PFSK-1 (cell line): ENCODE data around the gene LSM14A.

Experiments used
- FOXP2 ChIP-seq: optimal IDR thresholded peaks from 2 replicates; pipeline ENCODE3; 2011; ENCODE audit warnings: borderline replicate concordance, control low read depth, inconsistent platforms; ENCODE audit not compliant: insufficient read depth; ENCODE audit errors: extremely low read length, extremely low read depth
- POLR2AphosphoS5 ChIP-seq: IDR thresholded peaks from 2 replicates; pipeline ENCODE4 v1.6.1; 2012; ENCODE audit warnings: low read depth, mild to moderate bottlenecking, control low read depth, low read length, moderate library complexity
- SIN3A ChIP-seq: IDR thresholded peaks from 2 replicates; pipeline ENCODE4 v1.6.1; 2012; ENCODE audit warnings: mild to moderate bottlenecking, low read length, moderate library complexity, borderline replicate concordance; ENCODE audit not compliant: insufficient read depth
- TF ChIP-seq, protein P1 (sequence below), 2 experiments: IDR thresholded peaks; 2 replicates each; pipeline versions ENCODE4 v1.6.1 to v1.8.0; 2011 to 2012; ENCODE audit warnings: low read depth in 2 of 2, low read length in 2 of 2, control low read depth in 1 of 2, inconsistent platforms in 1 of 2, mild to moderate bottlenecking in 1 of 2, moderate library complexity in 1 of 2; ENCODE audit not compliant: insufficient read depth in 1 of 2

DNA sequence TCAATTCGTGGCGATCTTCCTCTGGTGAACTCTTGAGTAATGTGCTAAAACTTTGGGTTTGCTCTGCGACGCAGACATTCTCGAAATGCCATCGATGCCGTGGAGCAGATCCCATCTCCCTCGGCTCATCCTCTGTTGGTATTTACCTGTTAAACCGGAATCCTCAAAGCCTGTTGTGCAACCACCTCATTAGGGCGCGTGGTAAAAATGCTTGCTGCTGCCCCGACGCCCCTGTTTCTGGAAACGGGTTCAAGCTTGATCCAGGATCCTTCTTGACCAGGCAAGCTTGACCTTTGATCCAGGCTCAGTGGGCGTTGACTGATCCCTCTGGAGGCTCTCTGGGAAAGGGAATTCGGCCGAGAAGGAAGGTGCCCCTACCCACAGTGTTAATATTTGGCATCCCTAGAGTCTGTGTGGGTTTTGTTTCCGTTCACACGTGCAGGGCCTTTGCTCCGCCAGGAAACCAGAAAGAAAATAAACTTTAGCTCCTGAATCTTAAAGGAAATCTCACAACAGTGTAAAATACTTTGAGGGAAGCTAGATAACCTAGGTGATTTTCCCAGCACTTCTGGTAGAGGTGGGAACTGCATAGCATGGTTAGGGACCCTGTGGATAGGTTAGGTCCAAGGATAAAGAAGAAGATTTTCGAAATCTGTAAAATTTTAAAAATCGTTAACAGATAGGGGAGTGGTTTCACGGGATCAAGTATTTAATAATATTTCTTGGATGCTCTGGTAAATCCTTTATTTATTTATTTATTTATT, 1.1 kb downstream of the LSM14A start:
- TF ChIP-seq, protein P1, sequence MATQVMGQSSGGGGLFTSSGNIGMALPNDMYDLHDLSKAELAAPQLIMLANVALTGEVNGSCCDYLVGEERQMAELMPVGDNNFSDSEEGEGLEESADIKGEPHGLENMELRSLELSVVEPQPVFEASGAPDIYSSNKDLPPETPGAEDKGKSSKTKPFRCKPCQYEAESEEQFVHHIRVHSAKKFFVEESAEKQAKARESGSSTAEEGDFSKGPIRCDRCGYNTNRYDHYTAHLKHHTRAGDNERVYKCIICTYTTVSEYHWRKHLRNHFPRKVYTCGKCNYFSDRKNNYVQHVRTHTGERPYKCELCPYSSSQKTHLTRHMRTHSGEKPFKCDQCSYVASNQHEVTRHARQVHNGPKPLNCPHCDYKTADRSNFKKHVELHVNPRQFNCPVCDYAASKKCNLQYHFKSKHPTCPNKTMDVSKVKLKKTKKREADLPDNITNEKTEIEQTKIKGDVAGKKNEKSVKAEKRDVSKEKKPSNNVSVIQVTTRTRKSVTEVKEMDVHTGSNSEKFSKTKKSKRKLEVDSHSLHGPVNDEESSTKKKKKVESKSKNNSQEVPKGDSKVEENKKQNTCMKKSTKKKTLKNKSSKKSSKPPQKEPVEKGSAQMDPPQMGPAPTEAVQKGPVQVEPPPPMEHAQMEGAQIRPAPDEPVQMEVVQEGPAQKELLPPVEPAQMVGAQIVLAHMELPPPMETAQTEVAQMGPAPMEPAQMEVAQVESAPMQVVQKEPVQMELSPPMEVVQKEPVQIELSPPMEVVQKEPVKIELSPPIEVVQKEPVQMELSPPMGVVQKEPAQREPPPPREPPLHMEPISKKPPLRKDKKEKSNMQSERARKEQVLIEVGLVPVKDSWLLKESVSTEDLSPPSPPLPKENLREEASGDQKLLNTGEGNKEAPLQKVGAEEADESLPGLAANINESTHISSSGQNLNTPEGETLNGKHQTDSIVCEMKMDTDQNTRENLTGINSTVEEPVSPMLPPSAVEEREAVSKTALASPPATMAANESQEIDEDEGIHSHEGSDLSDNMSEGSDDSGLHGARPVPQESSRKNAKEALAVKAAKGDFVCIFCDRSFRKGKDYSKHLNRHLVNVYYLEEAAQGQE (IDR thresholded peaks at IDR 0.05; ENCODE audit: insufficient read depth in 1 of 2, low read depth in 2 of 2, low read length in 2 of 2), result no peak
- TF ChIP-seq POLR2AphosphoS5 (no peak), FOXP2 (no peak), SIN3A (0 out of 2 replicates have a peak, but pooled peaks have one; percentile 73)
